IMR-90 (cell line): ENCODE measurements around the gene ALLC. TPM values are rescaled to one million over a fixed set of nuclear protein-coding genes. Genes with fewer than 3 reads are reported as not detected.

ENCODE experiments used
- ATAC-seq: fragments of 200-7000 bp; cut with Tn5 transposase; 2 replicates; pipeline ENCODE4 v1.9.1; 2020; ENCODE audit warnings: low read depth, mild to moderate bottlenecking, moderate library complexity
- BruUV-seq: library from RNA; stranded (reverse); fragments of 400-500 nt; replicated peaks from 2 replicates; lab custom pipeline; 2021; lab: Mats Ljungman, UMichigan
- CTCF ChIA-PET: fragments of 300-600 bp; formaldehyde crosslinking; extraction: SDS; loops from one replicate; lab custom pipeline; 2021; ENCODE audit warnings: antibody characterized with exemption; lab: Yijun Ruan, JAX
- POLR2A ChIA-PET: fragments of 300-600 bp; sonication (Branson Sonifier 250); formaldehyde crosslinking; loops from one replicate; lab custom pipeline; 2022; ENCODE audit warnings: antibody characterized with exemption; ENCODE audit not compliant: unreplicated experiment; lab: Charles Lee
- DNase-seq: peaks from one replicate; pipeline ENCODE4 v3.0.0; 2013
- H2AFZ ChIP-seq: replicated peaks from 2 replicates; pipeline ENCODE3; 2013; ENCODE audit warnings: low read length, mild to moderate bottlenecking; ENCODE audit not compliant: poor library complexity
- H2AK5ac ChIP-seq: 2 replicates; pipeline ENCODE4 v1.6.1; 2013; ENCODE audit warnings: low read depth, low read length, inconsistent platforms
- H2AK9ac ChIP-seq: replicated peaks from 2 replicates; pipeline ENCODE3; 2013; ENCODE audit warnings: mild to moderate bottlenecking, low read depth, low read length, moderate library complexity; ENCODE audit not compliant: poor library complexity
- H2BK120ac ChIP-seq: 2 replicates; pipeline ENCODE4 v1.6.1; 2013; ENCODE audit warnings: low read depth, low read length, inconsistent platforms
- H2BK15ac ChIP-seq: 3 replicates; pipeline ENCODE4 v1.6.1; 2013; ENCODE audit warnings: low read depth, low read length, inconsistent platforms
- H2BK20ac ChIP-seq: 2 replicates; pipeline ENCODE4 v1.6.1; 2013; ENCODE audit warnings: low read depth, mild to moderate bottlenecking, inconsistent platforms, low read length, moderate library complexity
- H2BK5ac ChIP-seq: 2 replicates; pipeline ENCODE4 v1.6.1; 2013; ENCODE audit warnings: mild to moderate bottlenecking, low read depth, low read length, inconsistent platforms; ENCODE audit not compliant: poor library complexity, severe bottlenecking
- H3K14ac ChIP-seq: replicated peaks from 2 replicates; pipeline ENCODE4 v1.6.1; 2013; ENCODE audit warnings: low read depth, low read length, inconsistent platforms
- H3K18ac ChIP-seq: 2 replicates; pipeline ENCODE4 v1.6.1; 2013; ENCODE audit warnings: low read depth, low read length, control low read depth
- H3K23ac ChIP-seq: 2 replicates; pipeline ENCODE4 v1.6.1; 2013; ENCODE audit warnings: low read depth, low read length, inconsistent platforms
- H3K27ac ChIP-seq: 2 replicates; pipeline ENCODE4 v1.5.1; 2013; ENCODE audit warnings: mild to moderate bottlenecking, control low read depth, low read length; ENCODE audit not compliant: insufficient read depth
- H3K27me3 ChIP-seq: 2 replicates; pipeline ENCODE4 v1.6.1; 2013; ENCODE audit warnings: low read length; ENCODE audit not compliant: control insufficient read depth, insufficient read depth
- H3K36me3 ChIP-seq: 2 replicates; pipeline ENCODE4 v1.6.1; 2013; ENCODE audit warnings: low read length, mixed read lengths; ENCODE audit not compliant: control insufficient read depth, insufficient read depth
- H3K4ac ChIP-seq: 2 replicates; pipeline ENCODE4 v1.6.1; 2013; ENCODE audit warnings: low read depth, low read length, inconsistent platforms
- H3K4me1 ChIP-seq: 2 replicates; pipeline ENCODE4 v1.6.1; 2013; ENCODE audit warnings: low read length, mixed read lengths; ENCODE audit not compliant: control insufficient read depth, insufficient read depth
- H3K4me2 ChIP-seq: 2 replicates; pipeline ENCODE4 v1.6.1; 2013; ENCODE audit warnings: low read depth, mild to moderate bottlenecking, control low read depth, low read length, moderate library complexity
- H3K4me3 ChIP-seq: 2 replicates; pipeline ENCODE4 v1.5.1; 2013; ENCODE audit warnings: low read depth, mild to moderate bottlenecking, control low read depth, low read length, moderate library complexity; ENCODE audit not compliant: insufficient read depth
- H3K56ac ChIP-seq: 2 replicates; pipeline ENCODE4 v1.6.1; 2013; ENCODE audit warnings: low read length, inconsistent platforms; ENCODE audit not compliant: insufficient read depth; ENCODE audit errors: extremely low read depth
- H3K79me1 ChIP-seq, 2 experiments: 2 replicates each; pipeline ENCODE4 v1.6.1; 2013; ENCODE audit warnings: low read length in 2 of 2, inconsistent platforms in 1 of 2, low read depth in 1 of 2
- H3K9ac ChIP-seq: 2 replicates; pipeline ENCODE4 v1.6.1; 2013; ENCODE audit warnings: low read depth, low read length, control low read depth
- H3K9me1 ChIP-seq: 2 replicates; pipeline ENCODE4 v1.6.1; 2013; ENCODE audit warnings: low read length, inconsistent platforms; ENCODE audit not compliant: insufficient read depth
- H3K9me3 ChIP-seq: 2 replicates; pipeline ENCODE4 v1.6.1; 2013; ENCODE audit warnings: low read length; ENCODE audit not compliant: control insufficient read depth, insufficient read depth
- H4K20me1 ChIP-seq: 2 replicates; pipeline ENCODE4 v1.6.1; 2013; ENCODE audit warnings: low read length, inconsistent platforms; ENCODE audit not compliant: insufficient read depth
- H4K5ac ChIP-seq: 2 replicates; pipeline ENCODE4 v1.6.1; 2013; ENCODE audit warnings: mild to moderate bottlenecking, low read depth, low read length, control low read depth
- H4K8ac ChIP-seq, 2 experiments: 2 replicates each; pipeline ENCODE4 v1.6.1; 2013; ENCODE audit warnings: low read depth in 2 of 2, low read length in 2 of 2, control low read depth in 1 of 2, inconsistent platforms in 1 of 2
- H4K91ac ChIP-seq: 2 replicates; pipeline ENCODE4 v1.6.1; 2013; ENCODE audit warnings: low read depth, low read length, inconsistent platforms; ENCODE audit not compliant: insufficient read depth
- CEBPB ChIP-seq: IDR thresholded peaks from 2 replicates; pipeline ENCODE4 v1.6.1; 2012; ENCODE audit warnings: low read depth, low read length, improper control_type of control experiment
- CHD1 ChIP-seq: IDR thresholded peaks from 2 replicates; pipeline ENCODE4 v1.6.1; 2012; ENCODE audit warnings: low read depth, low read length, improper control_type of control experiment
- FOS ChIP-seq: fragments of 150-350 bp; IDR thresholded peaks from 2 replicates; pipeline ENCODE4 v1.6.1; 2016; ENCODE audit warnings: low read depth, low read length
- MAFK ChIP-seq: IDR thresholded peaks from 2 replicates; pipeline ENCODE4 v1.6.1; 2012; ENCODE audit warnings: low read depth, low read length, improper control_type of control experiment
- MAZ ChIP-seq: IDR thresholded peaks from 2 replicates; pipeline ENCODE4 v1.6.1; 2012; ENCODE audit warnings: low read depth, mild to moderate bottlenecking, low read length, improper control_type of control experiment, moderate library complexity, borderline replicate concordance
- NFE2L2 ChIP-seq: fragments of 150-350 bp; IDR thresholded peaks from 2 replicates; pipeline ENCODE4 v1.6.1; 2016; ENCODE audit warnings: low read depth, mild to moderate bottlenecking, low read length
- POLR2A ChIP-seq: IDR thresholded peaks from 2 replicates; pipeline ENCODE4 v1.6.1; 2012; ENCODE audit warnings: mild to moderate bottlenecking, low read depth, low read length
- RFX5 ChIP-seq: IDR thresholded peaks from 2 replicates; pipeline ENCODE4 v1.8.0; 2012; ENCODE audit warnings: low read depth, mild to moderate bottlenecking, low read length, moderate library complexity
- WGBS, 2 experiments: methylation state at CpG; one replicate each; pipeline versions ENCODE4 v1.1.5 to v1.1.7; 2013; ENCODE audit warnings: missing lambda C conversion rate in 2 of 2; ENCODE audit not compliant: insufficient read length in 1 of 2; ENCODE audit errors: extremely low coverage in 2 of 2; 5-methylcytosine and 5-hydroxymethylcytosine counted together
- dilution Hi-C: fragments of 300-500 bp; cut with HindIII; formaldehyde crosslinking; loops from one replicate; pipeline ENCODE4 v1.14.3; 2018; ENCODE audit warnings: low sequenced_read_pairs; ENCODE audit not compliant: unreplicated experiment
- in situ Hi-C: fragments of 300-500 bp; cut with MboI; formaldehyde crosslinking; loops from 3 replicates; pipeline ENCODE4 v1.14.3; 2019; ENCODE audit warnings: low sequenced_read_pairs, inconsistent platforms, mixed read lengths
- intact Hi-C: fragments of 100-400 bp; cut with micrococcal nuclease; formaldehyde crosslinking; loops from 2 replicates; pipeline ENCODE4 v1.10.0; 2022
- polyA plus RNA-seq, 3 experiments: library from polyadenylated mRNA; depleted of rRNA; stranded (reverse); fragments of >200 nt; gene quantifications; 2 replicates each; pipeline ENCODE4 v1.2.3, GENCODE V29; 2012; ENCODE audit warnings: low replicate concordance in 1 of 3
- total RNA-seq: library from RNA; depleted of rRNA; stranded (reverse); fragments of >200 nt; gene quantifications from 2 replicates; pipeline ENCODE4 v1.2.3, GENCODE V29; 2012
- TF ChIP-seq, protein P1 (sequence below): fragments of 150-350 bp; IDR thresholded peaks from 2 replicates; pipeline ENCODE4 v1.6.1; 2017; ENCODE audit warnings: mild to moderate bottlenecking, antibody characterized with exemption, low read length, low read depth
- TF ChIP-seq, protein P2 (sequence below): fragments of 150-350 bp; IDR thresholded peaks from 2 replicates; pipeline ENCODE4 v1.6.1; 2016; ENCODE audit warnings: low read depth, mild to moderate bottlenecking, low read length, moderate library complexity, borderline replicate concordance
- TF ChIP-seq, protein P3 (sequence below): conservative IDR thresholded peaks from 2 replicates; pipeline ENCODE4 v1.5.1; 2012; ENCODE audit warnings: mild to moderate bottlenecking, low read depth, low read length, improper control_type of control experiment

The ALLC gene
- total and polyA plus RNA-seq, 2 of the 4 experiments (the other 2 are of a cell fraction), result not detected

DNA sequence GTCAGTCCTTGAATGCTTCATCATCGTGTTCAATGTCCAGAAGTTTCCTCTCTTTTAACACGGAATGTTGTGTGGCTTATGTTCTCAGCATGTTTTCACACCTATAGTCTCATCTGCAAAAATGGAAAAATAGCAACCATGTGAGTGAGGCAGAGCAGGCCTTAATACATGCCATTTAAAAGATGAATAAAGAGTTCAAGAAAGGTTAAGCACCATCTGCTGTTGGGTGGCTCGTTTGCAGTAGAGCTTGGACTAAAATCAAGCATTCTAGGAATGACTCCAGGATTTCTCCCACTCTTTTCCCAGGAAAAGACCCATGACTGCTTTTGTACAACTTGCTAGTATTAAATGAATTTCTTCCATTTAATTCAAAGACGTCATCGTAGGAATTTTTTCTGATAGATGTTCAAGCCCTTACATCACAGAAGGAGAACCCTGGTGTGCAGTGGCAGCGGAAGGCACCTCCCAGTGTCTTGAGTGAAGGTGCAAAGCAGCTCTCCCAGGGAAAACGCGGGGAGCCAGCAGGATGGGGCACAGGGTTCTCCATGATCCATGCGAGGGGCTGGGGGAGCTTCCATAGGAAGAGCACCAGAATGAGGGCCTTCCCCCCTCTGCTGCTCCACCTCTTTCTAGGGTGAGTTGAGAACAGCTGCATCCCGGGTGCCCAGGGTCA, 55.0 kb downstream of the ALLC start:
- H4K20me1 ChIP-seq, result no peaks in the 10 kb centered on the region
- H2BK120ac ChIP-seq, result no peak overlapping the region
- no peak overlapping the region for H2AK5ac ChIP-seq
- H3K27me3 ChIP-seq, result peaks cover under 1% of the 10 kb centered on the region; the same call in 1 of the 2 replicates
- no peak overlapping the region for H2AK9ac ChIP-seq
- no TSS peak for BruUV-seq
- H2BK5ac ChIP-seq, result no peak overlapping the region
- H2BK20ac ChIP-seq, result no peak overlapping the region
- no peak overlapping the region for H3K14ac ChIP-seq
- WGBS, 2 experiments, result 73% methylated on average over 3 of the region's 10 CpGs; no CpG with 5 or more reads in 1 of the 2 experiments
- no peaks in the 10 kb centered on the region for H3K79me1 ChIP-seq
- no peak overlapping the region for H3K4me2 ChIP-seq
- no peak overlapping the region for H2BK15ac ChIP-seq
- no peaks in the 10 kb centered on the region for H3K9me1 ChIP-seq
- H3K36me3 ChIP-seq, result no peaks in the 10 kb centered on the region
- H3K4ac ChIP-seq, result no peak overlapping the region
- H3K4me3 ChIP-seq, result no peak overlapping the region
- peak overlapping the region; percentile 7; the same call in 1 of the 2 replicates for H3K18ac ChIP-seq
- CTCF ChIA-PET, result interaction anchor here (1.6 kb wide), 2 partner anchors 16 to 21 kb away, joined by 4 to 14 read pairs; no protein-coding TSS in a partner anchor
- in situ Hi-C loops (no loop called here), dilution Hi-C loops (no loop called here), intact Hi-C loops (no loop called here)
- DNase-seq (peak; percentile 66), ATAC-seq (peak; percentile 76)
- H3K23ac ChIP-seq, result no peak overlapping the region
- no peak overlapping the region for H4K91ac ChIP-seq
- POLR2A ChIA-PET, result no interaction called here
- TF ChIP-seq CHD1, result no peak
- no peak for TF ChIP-seq FOS
- TF ChIP-seq RFX5, result no peak
- TF ChIP-seq, protein P1, sequence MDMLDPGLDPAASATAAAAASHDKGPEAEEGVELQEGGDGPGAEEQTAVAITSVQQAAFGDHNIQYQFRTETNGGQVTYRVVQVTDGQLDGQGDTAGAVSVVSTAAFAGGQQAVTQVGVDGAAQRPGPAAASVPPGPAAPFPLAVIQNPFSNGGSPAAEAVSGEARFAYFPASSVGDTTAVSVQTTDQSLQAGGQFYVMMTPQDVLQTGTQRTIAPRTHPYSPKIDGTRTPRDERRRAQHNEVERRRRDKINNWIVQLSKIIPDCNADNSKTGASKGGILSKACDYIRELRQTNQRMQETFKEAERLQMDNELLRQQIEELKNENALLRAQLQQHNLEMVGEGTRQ, result no peak
- TF ChIP-seq POLR2A, result no peak
- no peak for TF ChIP-seq NFE2L2
- TF ChIP-seq CEBPB, result no peak
- TF ChIP-seq MAZ, result no peak
- TF ChIP-seq, protein P2, sequence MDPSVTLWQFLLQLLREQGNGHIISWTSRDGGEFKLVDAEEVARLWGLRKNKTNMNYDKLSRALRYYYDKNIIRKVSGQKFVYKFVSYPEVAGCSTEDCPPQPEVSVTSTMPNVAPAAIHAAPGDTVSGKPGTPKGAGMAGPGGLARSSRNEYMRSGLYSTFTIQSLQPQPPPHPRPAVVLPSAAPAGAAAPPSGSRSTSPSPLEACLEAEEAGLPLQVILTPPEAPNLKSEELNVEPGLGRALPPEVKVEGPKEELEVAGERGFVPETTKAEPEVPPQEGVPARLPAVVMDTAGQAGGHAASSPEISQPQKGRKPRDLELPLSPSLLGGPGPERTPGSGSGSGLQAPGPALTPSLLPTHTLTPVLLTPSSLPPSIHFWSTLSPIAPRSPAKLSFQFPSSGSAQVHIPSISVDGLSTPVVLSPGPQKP, result no peak
- TF ChIP-seq, protein P3, sequence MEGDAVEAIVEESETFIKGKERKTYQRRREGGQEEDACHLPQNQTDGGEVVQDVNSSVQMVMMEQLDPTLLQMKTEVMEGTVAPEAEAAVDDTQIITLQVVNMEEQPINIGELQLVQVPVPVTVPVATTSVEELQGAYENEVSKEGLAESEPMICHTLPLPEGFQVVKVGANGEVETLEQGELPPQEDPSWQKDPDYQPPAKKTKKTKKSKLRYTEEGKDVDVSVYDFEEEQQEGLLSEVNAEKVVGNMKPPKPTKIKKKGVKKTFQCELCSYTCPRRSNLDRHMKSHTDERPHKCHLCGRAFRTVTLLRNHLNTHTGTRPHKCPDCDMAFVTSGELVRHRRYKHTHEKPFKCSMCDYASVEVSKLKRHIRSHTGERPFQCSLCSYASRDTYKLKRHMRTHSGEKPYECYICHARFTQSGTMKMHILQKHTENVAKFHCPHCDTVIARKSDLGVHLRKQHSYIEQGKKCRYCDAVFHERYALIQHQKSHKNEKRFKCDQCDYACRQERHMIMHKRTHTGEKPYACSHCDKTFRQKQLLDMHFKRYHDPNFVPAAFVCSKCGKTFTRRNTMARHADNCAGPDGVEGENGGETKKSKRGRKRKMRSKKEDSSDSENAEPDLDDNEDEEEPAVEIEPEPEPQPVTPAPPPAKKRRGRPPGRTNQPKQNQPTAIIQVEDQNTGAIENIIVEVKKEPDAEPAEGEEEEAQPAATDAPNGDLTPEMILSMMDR, result no peak
- no peak for TF ChIP-seq MAFK
- H3K9me3 ChIP-seq, result no peaks in the 10 kb centered on the region
- H3K4me1 ChIP-seq, result peaks cover 4% of the 10 kb centered on the region; the same call in 1 of the 2 replicates
- H4K5ac ChIP-seq, result no peak overlapping the region
- H2AFZ ChIP-seq, result no peak overlapping the region
- H3K27ac ChIP-seq, result peak overlapping the region; percentile 37; the same call in 1 of the 2 replicates
- no peak overlapping the region for H3K9ac ChIP-seq
- no peak overlapping the region for H3K56ac ChIP-seq
- H4K8ac ChIP-seq, result no peak overlapping the region
